A549 (cell line): ENCODE data around the gene ANKRD40.

Experiments used
- BHLHE40 ChIP-seq: IDR thresholded peaks from 2 replicates; pipeline ENCODE4 v1.6.1; 2012; ENCODE audit warnings: low read depth, low read length, inconsistent platforms
- CEBPB ChIP-seq, 2 experiments: fragments of >200 bp in 1 of 2; sonication (Bioruptor Twin) in 1 of 2; formaldehyde crosslinking in 1 of 2; IDR thresholded peaks; 2 replicates each; pipeline ENCODE4 v1.6.1; 2012 to 2016
- HDAC2 ChIP-seq: fragments of 200-600 bp; sonication (generic); IDR thresholded peaks from 2 replicates; pipeline ENCODE4 v1.6.1; 2016
- HMGXB4 ChIP-seq: fragments of 250-450 bp; sonication (Bioruptor Pico); IDR thresholded peaks from 2 replicates; pipeline ENCODE4 v1.5.0; 2021; ENCODE audit warnings: mild to moderate bottlenecking, moderate library complexity, borderline replicate concordance
- POLR2A ChIP-seq: IDR thresholded peaks from 2 replicates; pipeline ENCODE4 v1.6.1; 2012; ENCODE audit warnings: mild to moderate bottlenecking, low read length
- RAD21 ChIP-seq, 2 experiments: fragments of >200 bp in 1 of 2; sonication (Bioruptor Twin) in 1 of 2; formaldehyde crosslinking in 1 of 2; IDR thresholded peaks in 1 of 2; conservative IDR thresholded peaks in 1 of 2; 2 replicates in 1 of 2; 3 replicates in 1 of 2; pipeline ENCODE4 v1.6.1; 2012 to 2018; ENCODE audit warnings: inconsistent platforms in 1 of 2
- RFX5 ChIP-seq: fragments of 450-650 bp; IDR thresholded peaks from 2 replicates; pipeline ENCODE4 v1.7.1; 2014; ENCODE audit warnings: antibody characterized with exemption, mild to moderate bottlenecking, moderate library complexity
- SMC3 ChIP-seq: fragments of >200 bp; sonication (Bioruptor Twin); formaldehyde crosslinking; IDR thresholded peaks from 3 replicates; pipeline ENCODE4 v1.6.1; 2018; ENCODE audit warnings: inconsistent platforms
- TP53 ChIP-seq: fragments of 250-450 bp; sonication (Bioruptor Pico); IDR thresholded peaks from 2 replicates; pipeline ENCODE4 v1.5.0; 2021; ENCODE audit warnings: mild to moderate bottlenecking, moderate library complexity
- ZFP36 ChIP-seq: fragments of 450-650 bp; IDR thresholded peaks from 2 replicates; pipeline ENCODE4 v1.6.1; 2014; ENCODE audit warnings: borderline replicate concordance; ENCODE audit not compliant: partially characterized antibody
- TF ChIP-seq, protein P1 (sequence below): fragments of >200 bp; sonication (Bioruptor Twin); formaldehyde crosslinking; IDR thresholded peaks from 3 replicates; pipeline ENCODE4 v1.5.1; 2016

DNA sequence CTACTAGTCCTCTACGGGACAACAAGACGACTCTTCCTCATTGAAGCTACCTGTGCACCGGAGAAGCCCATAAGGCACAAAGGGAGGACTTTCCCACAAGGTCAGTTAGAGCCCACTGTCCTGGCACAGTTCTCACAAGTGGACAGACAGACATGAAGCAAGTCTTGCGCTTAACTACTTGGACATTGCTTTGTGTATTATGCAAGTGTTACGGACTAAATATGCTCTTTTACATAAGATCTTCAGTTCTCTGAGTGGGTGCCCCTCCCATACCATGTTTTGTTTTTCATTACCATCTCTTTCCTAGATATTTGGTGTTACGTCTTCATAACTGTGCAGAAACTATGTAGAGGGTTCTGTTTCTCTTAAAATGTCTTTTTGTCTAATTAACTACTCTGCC is 41.5 kb upstream of the ANKRD40 start:
- TF ChIP-seq HDAC2 (no peak), RAD21 (conservative IDR thresholded peaks at IDR 0.05 in 1 of 2, IDR thresholded peaks at IDR 0.05 in 1 of 2) (no peak), BHLHE40 (no peak), CEBPB (IDR thresholded peaks at IDR 0.05) (no peak), POLR2A (no peak), SMC3 (no peak), HMGXB4 (CRISPR knock-in tag) (no peak), ZFP36 (no peak), RFX5 (no peak), TP53 (CRISPR knock-in tag) (no peak)
- TF ChIP-seq, protein P1, sequence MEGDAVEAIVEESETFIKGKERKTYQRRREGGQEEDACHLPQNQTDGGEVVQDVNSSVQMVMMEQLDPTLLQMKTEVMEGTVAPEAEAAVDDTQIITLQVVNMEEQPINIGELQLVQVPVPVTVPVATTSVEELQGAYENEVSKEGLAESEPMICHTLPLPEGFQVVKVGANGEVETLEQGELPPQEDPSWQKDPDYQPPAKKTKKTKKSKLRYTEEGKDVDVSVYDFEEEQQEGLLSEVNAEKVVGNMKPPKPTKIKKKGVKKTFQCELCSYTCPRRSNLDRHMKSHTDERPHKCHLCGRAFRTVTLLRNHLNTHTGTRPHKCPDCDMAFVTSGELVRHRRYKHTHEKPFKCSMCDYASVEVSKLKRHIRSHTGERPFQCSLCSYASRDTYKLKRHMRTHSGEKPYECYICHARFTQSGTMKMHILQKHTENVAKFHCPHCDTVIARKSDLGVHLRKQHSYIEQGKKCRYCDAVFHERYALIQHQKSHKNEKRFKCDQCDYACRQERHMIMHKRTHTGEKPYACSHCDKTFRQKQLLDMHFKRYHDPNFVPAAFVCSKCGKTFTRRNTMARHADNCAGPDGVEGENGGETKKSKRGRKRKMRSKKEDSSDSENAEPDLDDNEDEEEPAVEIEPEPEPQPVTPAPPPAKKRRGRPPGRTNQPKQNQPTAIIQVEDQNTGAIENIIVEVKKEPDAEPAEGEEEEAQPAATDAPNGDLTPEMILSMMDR: no peak
